Osteocyte (in vitro differentiated cells): ENCODE results near the gene KRTAP5-4. TPM values are rescaled to one million over a fixed set of nuclear protein-coding genes. Genes with fewer than 3 reads are reported as not detected.
A peak's percentile ranks its signal among the peaks of the same experiment; 100 is the strongest.

ENCODE experiments used
- DNase-seq: peaks from one replicate; pipeline ENCODE4 v3.0.0; 2021; ENCODE audit warnings: mixed read lengths; ENCODE audit not compliant: unreplicated experiment; ENCODE audit errors: extremely low spot score
- H3K27ac Mint-ChIP-seq: one replicate; pipeline ENCODE4 v1.8.0; 2021; ENCODE audit warnings: mild to moderate bottlenecking, mixed read lengths; ENCODE audit not compliant: unreplicated experiment
- H3K27me3 Mint-ChIP-seq: one replicate; pipeline ENCODE4 v1.8.0; 2021; ENCODE audit warnings: mixed read lengths; ENCODE audit not compliant: unreplicated experiment
- H3K36me3 Mint-ChIP-seq: one replicate; pipeline ENCODE4 v1.8.0; 2021; ENCODE audit warnings: mixed read lengths; ENCODE audit not compliant: unreplicated experiment
- H3K4me1 Mint-ChIP-seq: one replicate; pipeline ENCODE4 v1.8.0; 2021; ENCODE audit warnings: mixed read lengths; ENCODE audit not compliant: unreplicated experiment
- H3K4me3 Mint-ChIP-seq: one replicate; pipeline ENCODE4 v1.8.0; 2021; ENCODE audit warnings: mild to moderate bottlenecking, moderate library complexity, mixed read lengths; ENCODE audit not compliant: unreplicated experiment
- H3K9me3 Mint-ChIP-seq: one replicate; pipeline ENCODE4 v1.8.0; 2021; ENCODE audit warnings: mixed read lengths; ENCODE audit not compliant: unreplicated experiment
- total RNA-seq: library from RNA; stranded (reverse); gene quantifications from 2 replicates; pipeline ENCODE4 v1.2.1, GENCODE V29; 2021
- TF ChIP-seq, protein P1 (sequence below): fragments of 200-600 bp; sonication (generic); IDR thresholded peaks from 2 replicates; pipeline ENCODE4 v1.5.0; 2021; ENCODE audit warnings: antibody characterized with exemption, mild to moderate bottlenecking, moderate library complexity

The KRTAP5-4 gene
- total RNA-seq, 1 donor from 2014 or later, result not detected

DNA sequence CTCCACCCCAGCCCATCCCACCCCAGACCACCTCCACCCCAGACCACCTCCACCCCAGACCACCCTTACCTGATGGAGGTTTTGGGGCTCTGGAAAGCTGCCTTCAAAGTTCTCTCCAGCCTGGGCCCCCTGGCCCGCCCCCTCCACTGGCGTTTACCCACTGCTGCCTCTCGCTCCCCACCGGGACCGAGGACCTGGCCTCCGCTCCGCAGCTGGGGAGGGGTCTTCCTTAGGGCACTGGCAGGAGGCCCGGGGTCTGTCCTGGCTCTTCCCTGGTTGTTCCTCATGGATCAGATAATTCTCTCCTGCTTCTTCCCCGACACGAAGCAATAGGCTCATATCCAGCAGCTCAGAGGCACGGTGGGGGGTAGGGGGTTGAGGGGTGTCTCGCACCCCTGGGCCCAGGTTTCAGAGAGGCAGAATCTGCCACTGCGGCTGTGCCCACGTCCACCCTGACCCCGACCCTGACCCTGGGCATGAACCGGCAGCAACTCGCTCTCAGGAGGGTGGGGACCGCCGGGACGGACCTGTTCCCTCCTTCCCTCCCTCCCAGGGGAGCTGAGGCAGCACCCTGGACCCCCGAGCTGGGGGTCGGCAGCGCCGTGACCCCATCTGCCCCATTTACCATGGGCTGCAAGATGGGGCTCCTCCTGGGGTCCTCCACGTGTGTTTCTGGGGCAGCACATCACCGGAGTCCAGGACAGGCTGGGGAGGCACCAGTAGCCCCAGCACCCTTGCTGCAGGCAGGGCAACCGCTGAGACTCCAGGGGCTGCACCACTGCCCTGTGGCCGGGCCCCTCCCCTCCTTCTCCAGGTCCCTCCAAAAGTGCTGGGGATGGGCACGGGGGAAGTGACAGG lies 20.6 kb upstream of the KRTAP5-4 start:
- no peaks in the 10 kb centered on the region for H3K9me3 Mint-ChIP-seq
- H3K27me3 Mint-ChIP-seq, result peaks cover 44% of the 10 kb centered on the region
- DNase-seq, result no peak
- H3K36me3 Mint-ChIP-seq, result no peaks in the 10 kb centered on the region
- H3K27ac Mint-ChIP-seq, result no peak overlapping the region
- H3K4me1 Mint-ChIP-seq, result no peaks in the 10 kb centered on the region
- TF ChIP-seq, protein P1, sequence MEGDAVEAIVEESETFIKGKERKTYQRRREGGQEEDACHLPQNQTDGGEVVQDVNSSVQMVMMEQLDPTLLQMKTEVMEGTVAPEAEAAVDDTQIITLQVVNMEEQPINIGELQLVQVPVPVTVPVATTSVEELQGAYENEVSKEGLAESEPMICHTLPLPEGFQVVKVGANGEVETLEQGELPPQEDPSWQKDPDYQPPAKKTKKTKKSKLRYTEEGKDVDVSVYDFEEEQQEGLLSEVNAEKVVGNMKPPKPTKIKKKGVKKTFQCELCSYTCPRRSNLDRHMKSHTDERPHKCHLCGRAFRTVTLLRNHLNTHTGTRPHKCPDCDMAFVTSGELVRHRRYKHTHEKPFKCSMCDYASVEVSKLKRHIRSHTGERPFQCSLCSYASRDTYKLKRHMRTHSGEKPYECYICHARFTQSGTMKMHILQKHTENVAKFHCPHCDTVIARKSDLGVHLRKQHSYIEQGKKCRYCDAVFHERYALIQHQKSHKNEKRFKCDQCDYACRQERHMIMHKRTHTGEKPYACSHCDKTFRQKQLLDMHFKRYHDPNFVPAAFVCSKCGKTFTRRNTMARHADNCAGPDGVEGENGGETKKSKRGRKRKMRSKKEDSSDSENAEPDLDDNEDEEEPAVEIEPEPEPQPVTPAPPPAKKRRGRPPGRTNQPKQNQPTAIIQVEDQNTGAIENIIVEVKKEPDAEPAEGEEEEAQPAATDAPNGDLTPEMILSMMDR, result no peak
- H3K4me3 Mint-ChIP-seq, result no peak overlapping the region

DNA sequence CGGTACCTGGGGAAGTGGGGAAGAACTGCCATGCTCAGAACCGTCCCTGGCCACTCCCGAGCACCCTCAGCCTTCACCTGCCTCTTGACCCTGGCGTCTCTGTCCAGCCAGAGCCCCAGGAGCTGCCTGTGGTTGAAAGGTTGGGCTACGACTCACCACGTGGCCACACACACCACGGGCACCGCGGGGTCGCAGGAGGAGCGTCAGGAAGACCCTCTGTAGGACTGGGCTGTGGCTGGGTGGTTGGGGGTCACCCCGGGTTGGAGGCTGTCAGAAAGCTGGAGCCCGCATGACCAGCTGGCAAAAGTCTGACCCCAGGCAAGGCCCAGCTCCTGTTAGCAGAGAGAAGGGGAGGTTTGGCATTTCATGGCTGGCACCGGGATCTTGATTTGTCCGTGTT lies 19.2 kb upstream of the KRTAP5-4 start:
- H3K9me3 Mint-ChIP-seq, result no peaks in the 10 kb centered on the region
- TF ChIP-seq, protein P1, result no peak
- DNase-seq, result no peak

GRCh38 chr11:1640076-1640946 lies 18.4 kb upstream of the KRTAP5-4 start:
- Mint-ChIP-seq H3K9me3 (no peaks in the 10 kb centered on the region), H3K4me3 (no peak overlapping the region), H3K27ac (no peak overlapping the region), H3K4me1 (no peaks in the 10 kb centered on the region), H3K36me3 (no peaks in the 10 kb centered on the region), H3K27me3 (peaks cover 50% of the 10 kb centered on the region)
- TF ChIP-seq, protein P1, result peak; percentile 84
- DNase-seq, result no peak

More for the DNA sequence above, 19.2 kb upstream of the KRTAP5-4 start:
- Mint-ChIP-seq H3K36me3 (no peaks in the 10 kb centered on the region), H3K27ac (no peak overlapping the region), H3K4me3 (no peak overlapping the region), H3K27me3 (peaks cover 50% of the 10 kb centered on the region), H3K4me1 (no peaks in the 10 kb centered on the region)

DNA sequence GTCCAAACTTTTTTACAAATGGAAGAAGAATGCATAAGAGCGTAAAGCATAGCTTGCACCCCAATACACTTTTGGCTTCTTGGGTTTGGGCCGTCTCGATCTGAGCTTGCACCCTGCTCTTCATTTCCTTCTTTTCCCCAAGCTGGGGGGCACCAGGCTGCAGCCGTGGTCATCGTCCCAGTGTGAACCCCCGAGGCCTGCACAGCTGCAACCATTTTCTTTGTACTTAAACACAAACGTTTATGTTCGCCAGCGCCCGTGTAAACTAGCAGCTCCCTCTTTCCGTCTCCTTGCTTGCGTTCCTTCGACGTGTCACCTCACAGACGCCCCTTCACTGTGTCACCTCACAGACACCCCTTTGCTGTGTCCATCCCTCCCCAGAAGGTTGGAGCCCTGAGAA lies 17.7 kb upstream of the KRTAP5-4 start:
- H3K9me3 Mint-ChIP-seq, result no peaks in the 10 kb centered on the region
- DNase-seq, result no peak
- H3K27ac Mint-ChIP-seq, result no peak overlapping the region
- H3K36me3 Mint-ChIP-seq, result no peaks in the 10 kb centered on the region
- H3K4me3 Mint-ChIP-seq, result no peak overlapping the region
- TF ChIP-seq, protein P1, result no peak
- H3K4me1 Mint-ChIP-seq, result no peaks in the 10 kb centered on the region
- H3K27me3 Mint-ChIP-seq, result peaks cover 53% of the 10 kb centered on the region

DNA sequence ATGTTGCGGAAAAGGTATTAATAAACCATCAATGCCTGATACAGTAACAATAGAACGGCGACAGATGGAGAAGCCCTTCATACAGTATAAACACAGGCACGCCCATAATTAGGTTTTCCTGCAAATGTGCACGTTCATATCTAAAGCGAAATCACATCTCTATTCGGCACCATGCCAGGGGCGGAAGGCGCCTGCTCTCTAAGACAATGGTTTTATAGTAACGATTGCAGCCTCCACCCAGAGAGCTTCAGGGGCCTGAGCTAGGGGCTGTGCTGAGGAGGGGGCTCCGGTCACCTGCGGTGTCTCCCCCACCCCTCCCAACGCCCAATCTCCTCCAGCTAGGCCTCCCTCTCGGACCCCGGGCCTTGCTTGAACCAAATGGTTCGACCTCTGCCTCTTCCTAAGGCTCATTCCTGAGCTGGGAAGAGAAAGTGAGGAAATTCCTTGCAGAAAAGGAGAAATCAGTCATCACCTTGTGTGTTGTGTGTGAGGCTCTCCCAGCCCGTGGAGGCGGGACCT lies 17.2 kb upstream of the KRTAP5-4 start:
- H3K27me3 Mint-ChIP-seq, result peaks cover 48% of the 10 kb centered on the region
- H3K9me3 Mint-ChIP-seq, result no peaks in the 10 kb centered on the region
- no peak overlapping the region for H3K27ac Mint-ChIP-seq
- DNase-seq, result no peak
- H3K4me1 Mint-ChIP-seq, result no peaks in the 10 kb centered on the region
- TF ChIP-seq, protein P1, result no peak
- H3K36me3 Mint-ChIP-seq, result no peaks in the 10 kb centered on the region
- no peak overlapping the region for H3K4me3 Mint-ChIP-seq
